ENCODE data around the gene GRB7. TPM values are rescaled to one million over a fixed set of nuclear protein-coding genes. Genes with fewer than 3 reads are reported as not detected.

Gene GRB7
- total and polyA plus RNA-seq, 8 donors: 12.4 to 34.2 (median 28.2) TPM

- intact Hi-C loops (cut with DNase I): no loop called here
- DNase-seq: no peak
Measured at GRCh38 chr17:39754958-39755553, 17.3 kb downstream of the GRB7 start.

DNA sequence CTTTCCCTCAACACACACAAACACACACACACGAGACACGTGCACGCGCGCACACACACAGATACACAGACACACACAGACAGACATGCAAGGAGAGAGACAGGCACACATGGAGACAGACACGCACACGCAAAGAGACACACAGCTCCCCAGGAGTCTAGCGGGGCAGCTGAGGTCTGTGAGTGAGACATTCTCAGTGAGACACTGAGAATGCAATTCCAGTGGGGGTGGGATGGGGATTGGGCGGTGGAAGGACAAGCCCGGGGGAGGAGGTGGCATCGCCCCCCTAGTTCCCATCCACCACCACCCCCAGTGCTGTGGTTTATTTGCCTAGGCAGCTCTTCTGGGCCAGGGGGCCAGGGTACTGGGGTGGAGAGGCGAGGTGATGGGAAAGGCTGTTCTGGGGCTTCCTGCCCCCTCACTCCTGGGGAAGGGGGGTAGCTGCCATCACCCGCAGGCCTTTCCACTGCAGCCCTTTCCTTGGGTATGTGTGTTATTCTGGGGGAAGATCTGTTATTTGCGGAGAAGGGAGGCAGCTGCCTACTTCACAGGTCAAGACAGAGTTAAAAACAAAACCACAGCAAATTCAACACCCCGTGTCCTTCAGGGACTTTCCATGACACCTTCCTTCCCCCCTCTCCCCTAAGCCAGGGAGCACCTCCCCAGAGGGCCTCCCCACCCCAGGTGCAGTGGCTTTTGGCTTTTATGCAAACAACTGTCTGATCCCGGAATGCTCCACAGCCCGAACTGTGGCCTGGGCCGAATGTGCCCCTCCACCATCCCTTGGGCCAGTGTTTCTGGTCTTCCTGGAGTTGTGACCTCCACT lies 18.0 kb downstream of the GRB7 start:
- Histone ChIP-seq H3K27me3 (peaks cover 0 to 8% of the 10 kb centered on the region in 2 donors), H3K27ac (peak overlapping the region; percentile 94 to 99), H3K36me3 (no peaks in the 10 kb centered on the region), H3K9me3 (no peaks in the 10 kb centered on the region), H3K4me1 (peaks cover 0 to 23% of the 10 kb centered on the region in 2 donors), H3K4me3 (no peak overlapping the region)
- ATAC-seq (no peak), DNase-seq (no peak)
- TF ChIP-seq CTCF (IDR thresholded peaks at IDR 0.05): no peak
- intact Hi-C loops (cut with DNase I): no loop called here

More at GRCh38 chr17:39754958-39755553, 17.3 kb downstream of the GRB7 start:
- H3K4me1 ChIP-seq: peaks cover 0 to 23% of the 10 kb centered on the region in 2 donors
- H3K36me3 ChIP-seq: no peaks in the 10 kb centered on the region
- TF ChIP-seq CTCF (IDR thresholded peaks at IDR 0.05): no peak
- no peaks in the 10 kb centered on the region for H3K9me3 ChIP-seq
- H3K27ac ChIP-seq: peak overlapping the region; percentile 94 to 99
- H3K27me3 ChIP-seq: peaks cover 0 to 7% of the 10 kb centered on the region in 2 donors
- peak overlapping the region; percentile 59 to 67 for H3K4me3 ChIP-seq
- peak; percentile 20 for ATAC-seq

- DNase-seq (no peak), ATAC-seq (no peak)
- TF ChIP-seq CTCF (IDR thresholded peaks at IDR 0.05): no peak
- no peaks in the 10 kb centered on the region for H3K36me3 ChIP-seq
- H3K27ac ChIP-seq: peak overlapping the region in 1 of 2 donors; percentile 99
- H3K9me3 ChIP-seq: no peaks in the 10 kb centered on the region
- peaks cover 0 to 23% of the 10 kb centered on the region in 2 donors for H3K4me1 ChIP-seq
- H3K27me3 ChIP-seq: peaks cover 0 to 8% of the 10 kb centered on the region in 2 donors
- intact Hi-C loops (cut with DNase I): no loop called here
- no peak overlapping the region for H3K4me3 ChIP-seq
Measured at GRCh38 chr17:39756380-39757079, 18.8 kb downstream of the GRB7 start.

- intact Hi-C loops (cut with DNase I): no loop called here
- DNase-seq (no peak), ATAC-seq (no peak)
- no peaks in the 10 kb centered on the region for H3K36me3 ChIP-seq
- no peak overlapping the region for H3K4me3 ChIP-seq
- peaks cover 0 to 23% of the 10 kb centered on the region in 2 donors for H3K4me1 ChIP-seq
- peaks cover 0 to 8% of the 10 kb centered on the region in 2 donors for H3K27me3 ChIP-seq
- H3K9me3 ChIP-seq: no peaks in the 10 kb centered on the region
- H3K27ac ChIP-seq: no peak overlapping the region
- no peak for TF ChIP-seq CTCF (IDR thresholded peaks at IDR 0.05)
Measured at GRCh38 chr17:39757176-39757662, 19.5 kb downstream of the GRB7 start.
